Psoas muscle (tissue), 8 donors: Measurements from ENCODE around the gene ARHGEF26. TPM values are rescaled to one million over a fixed set of nuclear protein-coding genes. Genes with fewer than 3 reads are reported as not detected.
A peak's percentile ranks its signal among the peaks of the same experiment; 100 is the strongest.

Experiments
- ATAC-seq, 4 donors: fragments of 200-7000 bp; cut with Tn5 transposase; one replicate each; pipeline ENCODE4 v1.9.1; 2020; ENCODE audit warnings: moderate library complexity in 3 of 4, mild to moderate bottlenecking in 2 of 4
- DNase-seq, 2 donors: peaks; one replicate each; pipeline ENCODE4 v3.0.0-alpha.2; 2020
- H3K27ac ChIP-seq: fragments of 200-600 bp; one replicate; pipeline ENCODE4 v1.8.0; 2022
- H3K27me3 ChIP-seq, 3 donors: fragments of 200-600 bp in 1 of 3; one replicate each; pipeline versions ENCODE4 v1.6.1 to v1.8.0; 2013 to 2022; ENCODE audit warnings: low read length in 2 of 3, mild to moderate bottlenecking in 2 of 3, moderate library complexity in 1 of 3; ENCODE audit not compliant: insufficient read depth in 3 of 3
- H3K36me3 ChIP-seq, 2 donors: fragments of 200-600 bp in 1 of 2; one replicate each; pipeline versions ENCODE4 v1.6.1 to v1.8.0; 2013 to 2022; ENCODE audit warnings: low read depth in 1 of 2, mild to moderate bottlenecking in 1 of 2, moderate library complexity in 1 of 2; ENCODE audit not compliant: insufficient read depth in 1 of 2
- H3K4me1 ChIP-seq: fragments of 200-600 bp; one replicate; pipeline ENCODE4 v1.8.0; 2022
- H3K4me3 ChIP-seq: fragments of 200-600 bp; one replicate; pipeline ENCODE4 v1.8.0; 2022; ENCODE audit warnings: mild to moderate bottlenecking
- H3K9me3 ChIP-seq: fragments of 200-600 bp; one replicate; pipeline ENCODE4 v1.8.0; 2022
- WGBS, 3 donors: extraction: QIAGEN DNeasy Blood & Tissue Kit; methylation state at CpG; one replicate each; pipeline versions ENCODE4 v1.1.6 to v1.1.7; 2013; 5-methylcytosine and 5-hydroxymethylcytosine counted together
- intact Hi-C, 2 donors: fragments of 100-400 bp; cut with DNase I; formaldehyde crosslinking; loops; one replicate each; pipeline versions ENCODE4 v1.11.0 to v1.14.2; 2022
- polyA plus RNA-seq, 3 donors: library from polyadenylated mRNA; stranded (reverse); fragments of 200-250 nt; gene quantifications; one replicate each; pipeline ENCODE4 v1.2.3, GENCODE V29; 2013
- total RNA-seq, 4 donors: library from RNA; stranded (reverse); fragmentation: NEBNext Ultra II Directional in 2 of 4; extraction: Animal tissue kit (Norgen Biotek cat#: 25700) in 2 of 4; gene quantifications; one replicate each; pipeline versions ENCODE4 v1.2.1 to v1.2.4, GENCODE V29; 2021 to 2023
- TF ChIP-seq, protein P1 (sequence below): fragments of 200-600 bp; IDR thresholded peaks from one replicate; pipeline ENCODE4 v1.8.0; 2022; ENCODE audit warnings: antibody characterized with exemption
- donor health status: healthy with polysubstance abuse.
- donor health status: DM: no; HTN: no; CAD: no; lungs with moderate emphysema.
- donor health status: Bipolar disorder and iron deficiency.
- donor health status: healthy.
- donor health status: DM: yes; HTN: yes; CAD: no.
- donor health status: DM: no; HTN: no; CAD: no.
- donor health status: DM: no; HTN: no; CAD: no.
- donor health status: DM: yes; HTN: yes; CAD: no.

ARHGEF26 gene
- total and polyA plus RNA-seq, 7 donors: 0.35 to 1.8 (median 0.42) TPM

DNA sequence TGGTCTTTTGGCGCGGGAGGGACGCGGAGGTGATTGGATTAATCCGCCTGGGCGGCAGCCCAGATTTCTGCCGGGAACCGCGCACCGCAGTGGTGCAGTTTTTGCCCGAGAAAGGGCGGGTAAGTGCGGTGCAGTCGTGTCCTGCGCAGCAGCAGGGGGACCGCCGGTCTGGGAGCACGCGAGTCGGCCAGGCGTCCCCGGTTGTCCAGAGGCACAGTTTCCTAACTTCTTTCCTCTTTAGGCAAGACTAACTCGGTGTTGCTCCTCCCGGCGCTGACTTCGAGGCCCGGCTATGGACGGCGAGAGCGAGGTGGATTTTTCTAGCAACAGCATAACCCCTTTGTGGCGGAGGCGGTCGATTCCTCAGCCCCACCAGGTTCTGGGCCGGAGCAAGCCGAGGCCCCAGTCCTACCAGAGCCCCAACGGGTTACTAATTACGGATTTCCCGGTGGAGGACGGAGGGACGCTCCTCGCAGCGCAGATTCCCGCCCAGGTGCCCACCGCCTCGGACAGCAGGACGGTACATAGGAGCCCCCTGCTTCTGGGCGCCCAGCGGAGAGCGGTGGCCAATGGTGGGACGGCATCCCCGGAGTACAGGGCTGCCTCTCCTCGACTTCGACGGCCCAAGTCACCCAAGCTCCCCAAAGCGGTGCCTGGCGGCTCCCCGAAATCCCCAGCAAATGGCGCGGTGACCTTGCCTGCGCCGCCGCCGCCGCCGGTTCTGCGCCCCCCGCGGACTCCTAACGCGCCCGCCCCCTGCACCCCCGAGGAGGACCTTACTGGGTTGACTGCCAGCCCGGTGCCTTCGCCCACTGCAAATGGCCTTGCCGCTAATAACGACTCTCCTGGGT is 736 bp downstream of the ARHGEF26 start:
- Histone ChIP-seq H3K4me1 (no peaks in the 10 kb centered on the region), H3K27ac (no peak overlapping the region), H3K27me3 (peaks cover 0 to 36% (median 8%) of the 10 kb centered on the region in 3 donors), H3K36me3 (no peaks in the 10 kb centered on the region), H3K4me3 (peak overlapping the region; percentile 80), H3K9me3 (no peaks in the 10 kb centered on the region)
- intact Hi-C loops: loop anchor here in 1 of 2 donors (5.0 kb wide), 1 partner anchor 130 kb away; no protein-coding TSS in a partner anchor
- TF ChIP-seq, protein P1, sequence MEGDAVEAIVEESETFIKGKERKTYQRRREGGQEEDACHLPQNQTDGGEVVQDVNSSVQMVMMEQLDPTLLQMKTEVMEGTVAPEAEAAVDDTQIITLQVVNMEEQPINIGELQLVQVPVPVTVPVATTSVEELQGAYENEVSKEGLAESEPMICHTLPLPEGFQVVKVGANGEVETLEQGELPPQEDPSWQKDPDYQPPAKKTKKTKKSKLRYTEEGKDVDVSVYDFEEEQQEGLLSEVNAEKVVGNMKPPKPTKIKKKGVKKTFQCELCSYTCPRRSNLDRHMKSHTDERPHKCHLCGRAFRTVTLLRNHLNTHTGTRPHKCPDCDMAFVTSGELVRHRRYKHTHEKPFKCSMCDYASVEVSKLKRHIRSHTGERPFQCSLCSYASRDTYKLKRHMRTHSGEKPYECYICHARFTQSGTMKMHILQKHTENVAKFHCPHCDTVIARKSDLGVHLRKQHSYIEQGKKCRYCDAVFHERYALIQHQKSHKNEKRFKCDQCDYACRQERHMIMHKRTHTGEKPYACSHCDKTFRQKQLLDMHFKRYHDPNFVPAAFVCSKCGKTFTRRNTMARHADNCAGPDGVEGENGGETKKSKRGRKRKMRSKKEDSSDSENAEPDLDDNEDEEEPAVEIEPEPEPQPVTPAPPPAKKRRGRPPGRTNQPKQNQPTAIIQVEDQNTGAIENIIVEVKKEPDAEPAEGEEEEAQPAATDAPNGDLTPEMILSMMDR: no peak
- 1 to 2% (median 1%) methylated on average over 68 to 76 of the region's 76 CpGs for WGBS, 3 donors
- peak in 1 of 2 donors; percentile 33 for DNase-seq
- peak; percentile 7 to 75 (median 50) for ATAC-seq

DNA sequence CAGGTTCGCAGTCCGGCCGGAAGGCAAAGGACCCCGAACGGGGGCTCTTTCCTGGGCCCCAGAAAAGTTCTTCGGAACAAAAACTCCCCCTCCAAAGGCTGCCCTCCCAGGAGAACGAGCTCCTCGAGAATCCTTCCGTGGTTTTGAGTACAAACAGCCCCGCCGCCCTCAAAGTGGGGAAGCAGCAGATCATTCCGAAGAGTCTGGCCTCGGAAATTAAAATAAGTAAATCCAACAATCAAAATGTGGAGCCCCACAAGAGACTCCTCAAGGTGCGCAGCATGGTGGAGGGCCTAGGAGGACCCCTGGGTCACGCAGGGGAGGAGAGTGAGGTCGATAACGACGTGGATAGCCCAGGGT is 1.3 kb downstream of the ARHGEF26 start:
- intact Hi-C loops: loop anchor here in 1 of 2 donors (5.0 kb wide), 1 partner anchor 130 kb away; no protein-coding TSS in a partner anchor
- no peak for ATAC-seq
- Histone ChIP-seq H3K9me3 (no peaks in the 10 kb centered on the region), H3K4me1 (no peaks in the 10 kb centered on the region), H3K27ac (no peak overlapping the region), H3K4me3 (peak overlapping the region; percentile 80), H3K36me3 (no peaks in the 10 kb centered on the region), H3K27me3 (peaks cover 0 to 33% (median 8%) of the 10 kb centered on the region in 3 donors)
- WGBS, 3 donors: 7 to 12% (median 7%) methylated on average over 18 of the region's 18 CpGs
- DNase-seq: no peak
- TF ChIP-seq, protein P1: no peak

DNA sequence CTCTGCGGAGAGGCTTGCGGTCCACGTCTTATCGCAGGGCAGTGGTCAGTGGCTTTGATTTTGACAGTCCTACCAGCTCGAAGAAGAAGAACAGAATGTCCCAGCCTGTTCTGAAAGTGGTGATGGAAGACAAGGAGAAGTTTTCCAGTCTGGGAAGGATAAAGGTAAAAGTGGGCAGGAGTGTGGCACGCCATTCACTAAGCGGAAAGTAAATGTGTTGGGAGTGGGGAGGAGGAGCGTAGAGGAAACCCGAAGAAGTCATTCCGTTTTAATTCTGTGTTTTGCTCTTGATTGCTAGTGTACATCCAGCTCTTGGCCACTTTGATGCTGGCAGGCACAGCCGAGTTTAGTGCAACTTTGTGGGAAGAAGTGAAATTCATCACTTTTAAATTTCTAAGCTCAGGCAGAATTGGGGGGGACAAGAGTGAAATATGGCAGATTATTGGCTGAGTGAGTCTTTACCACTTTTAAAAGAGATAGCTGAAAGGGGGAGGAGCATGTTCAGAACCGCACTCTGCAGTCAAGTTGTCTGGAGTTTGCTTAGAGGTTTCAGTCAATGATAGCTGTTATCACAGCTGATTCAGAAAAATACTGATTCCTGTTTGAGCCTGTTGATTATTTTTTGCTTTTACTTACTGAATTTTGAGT is 1.8 kb downstream of the ARHGEF26 start:
- intact Hi-C loops: loop anchor here in 1 of 2 donors (5.0 kb wide), 1 partner anchor 129 kb away; no protein-coding TSS in a partner anchor
- H3K4me1 ChIP-seq: no peaks in the 10 kb centered on the region
- H3K27me3 ChIP-seq: peaks cover 0 to 33% (median 8%) of the 10 kb centered on the region in 3 donors
- DNase-seq (no peak), ATAC-seq (peak in 1 of 4 donors; percentile 22)
- no peak overlapping the region for H3K27ac ChIP-seq
- TF ChIP-seq, protein P1: no peak
- WGBS, 3 donors: 12 to 17% (median 13%) methylated on average over 12 of the region's 12 CpGs
- H3K9me3 ChIP-seq: no peaks in the 10 kb centered on the region
- no peaks in the 10 kb centered on the region for H3K36me3 ChIP-seq
- H3K4me3 ChIP-seq: peak overlapping the region; percentile 80

DNA sequence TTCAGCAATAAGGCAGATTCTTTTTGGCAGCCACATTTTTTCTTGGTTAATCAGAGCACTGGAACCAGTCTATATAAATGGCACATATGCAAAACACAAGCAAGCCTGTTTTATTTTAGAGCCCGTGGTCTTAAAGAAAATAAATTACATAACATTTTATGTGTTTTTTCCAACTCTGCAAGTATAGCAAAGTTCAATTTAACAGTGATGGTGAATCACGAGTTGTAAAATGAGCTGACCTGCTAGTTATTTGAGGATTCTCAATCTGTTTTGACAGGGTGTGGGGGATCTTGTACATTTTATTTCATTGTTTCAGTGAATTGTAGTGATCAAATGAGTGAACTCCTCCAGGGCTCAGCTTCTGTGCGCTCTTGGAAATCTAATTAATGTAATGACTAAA is 2.7 kb downstream of the ARHGEF26 start:
- Histone ChIP-seq H3K36me3 (no peaks in the 10 kb centered on the region), H3K4me1 (no peaks in the 10 kb centered on the region), H3K4me3 (peak overlapping the region; percentile 80), H3K9me3 (no peaks in the 10 kb centered on the region), H3K27ac (no peak overlapping the region), H3K27me3 (peaks cover 0 to 33% (median 10%) of the 10 kb centered on the region in 3 donors)
- DNase-seq: no peak
- no peak for ATAC-seq
- intact Hi-C loops: loop anchor here in 1 of 2 donors (5.0 kb wide), 1 partner anchor 128 kb away; no protein-coding TSS in a partner anchor
- 58 to 68% (median 61%) methylated on average over 3 of the region's 3 CpGs for WGBS, 3 donors
- TF ChIP-seq, protein P1: no peak
